Glutamatergic neuron (in vitro differentiated cells): ENCODE measurements around the gene POLD4. TPM values are rescaled to one million over a fixed set of nuclear protein-coding genes. Genes with fewer than 3 reads are reported as not detected.

ENCODE experiments used
- DNase-seq: peaks from one replicate; pipeline ENCODE4 v3.0.0; 2022
- H3K27ac Mint-ChIP-seq: one replicate; pipeline ENCODE4 v1.8.0; 2020; ENCODE audit warnings: mild to moderate bottlenecking, mixed read lengths, inconsistent platforms; ENCODE audit not compliant: unreplicated experiment
- H3K27me3 Mint-ChIP-seq: one replicate; pipeline ENCODE4 v1.8.0; 2020; ENCODE audit warnings: mild to moderate bottlenecking, moderate library complexity, mixed read lengths, inconsistent platforms; ENCODE audit not compliant: unreplicated experiment
- H3K36me3 Mint-ChIP-seq: one replicate; pipeline ENCODE4 v1.8.0; 2020; ENCODE audit warnings: mild to moderate bottlenecking, mixed read lengths, inconsistent platforms; ENCODE audit not compliant: unreplicated experiment
- H3K4me1 Mint-ChIP-seq: one replicate; pipeline ENCODE4 v1.8.0; 2020; ENCODE audit warnings: mild to moderate bottlenecking, low read depth, mixed read lengths, inconsistent platforms; ENCODE audit not compliant: unreplicated experiment
- H3K4me3 Mint-ChIP-seq: one replicate; pipeline ENCODE4 v1.8.0; 2020; ENCODE audit warnings: mild to moderate bottlenecking, mixed read lengths, inconsistent platforms; ENCODE audit not compliant: unreplicated experiment
- H3K9me3 Mint-ChIP-seq: one replicate; pipeline ENCODE4 v1.8.0; 2020; ENCODE audit warnings: mild to moderate bottlenecking, moderate library complexity, mixed read lengths, inconsistent platforms; ENCODE audit not compliant: unreplicated experiment
- total RNA-seq: library from RNA; stranded (reverse); fragmentation: NEBNext Ultra II Directional; extraction: Animal tissue kit (Norgen Biotek cat#: 25700); gene quantifications from one replicate; pipeline ENCODE4 v1.2.1, GENCODE V29; 2021; ENCODE audit not compliant: unreplicated experiment
- TF ChIP-seq, protein P1 (sequence below): fragments of 200-600 bp; sonication (generic); IDR thresholded peaks from one replicate; pipeline ENCODE4 v1.5.0; 2021; ENCODE audit not compliant: partially characterized antibody, unreplicated experiment

POLD4 gene
- total RNA-seq, 1 donor from 2014 or later, result 15.4 TPM

GRCh38 chr11:67303132-67303834, 50.1 kb downstream of the POLD4 start, which contains the start of gene SSH3:
Gene SSH3 (plus strand): TSS chr11:67303530. CDS start chr11:67303626, 96 bp downstream.
- Mint-ChIP-seq H3K4me1 (peaks cover 8% of the 10 kb centered on the region), H3K36me3 (peaks cover 4% of the 10 kb centered on the region), H3K4me3 (peak within 1 kb of the TSS; percentile 79), H3K9me3 (peaks cover 3% of the 10 kb centered on the region), H3K27ac (peak within 1 kb of the TSS; percentile 93), H3K27me3 (peaks cover 6% of the 10 kb centered on the region)
- DNase-seq, result peak; percentile 54
- TF ChIP-seq, protein P1, sequence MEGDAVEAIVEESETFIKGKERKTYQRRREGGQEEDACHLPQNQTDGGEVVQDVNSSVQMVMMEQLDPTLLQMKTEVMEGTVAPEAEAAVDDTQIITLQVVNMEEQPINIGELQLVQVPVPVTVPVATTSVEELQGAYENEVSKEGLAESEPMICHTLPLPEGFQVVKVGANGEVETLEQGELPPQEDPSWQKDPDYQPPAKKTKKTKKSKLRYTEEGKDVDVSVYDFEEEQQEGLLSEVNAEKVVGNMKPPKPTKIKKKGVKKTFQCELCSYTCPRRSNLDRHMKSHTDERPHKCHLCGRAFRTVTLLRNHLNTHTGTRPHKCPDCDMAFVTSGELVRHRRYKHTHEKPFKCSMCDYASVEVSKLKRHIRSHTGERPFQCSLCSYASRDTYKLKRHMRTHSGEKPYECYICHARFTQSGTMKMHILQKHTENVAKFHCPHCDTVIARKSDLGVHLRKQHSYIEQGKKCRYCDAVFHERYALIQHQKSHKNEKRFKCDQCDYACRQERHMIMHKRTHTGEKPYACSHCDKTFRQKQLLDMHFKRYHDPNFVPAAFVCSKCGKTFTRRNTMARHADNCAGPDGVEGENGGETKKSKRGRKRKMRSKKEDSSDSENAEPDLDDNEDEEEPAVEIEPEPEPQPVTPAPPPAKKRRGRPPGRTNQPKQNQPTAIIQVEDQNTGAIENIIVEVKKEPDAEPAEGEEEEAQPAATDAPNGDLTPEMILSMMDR, result no peak

GRCh38 chr11:67302571-67303131, 50.7 kb downstream of the POLD4 start:
- Mint-ChIP-seq H3K4me1 (peaks cover 8% of the 10 kb centered on the region), H3K4me3 (peak overlapping the region; percentile 79), H3K27ac (peak overlapping the region; percentile 93), H3K27me3 (peaks cover 6% of the 10 kb centered on the region), H3K9me3 (peaks cover 3% of the 10 kb centered on the region), H3K36me3 (peaks cover 5% of the 10 kb centered on the region)
- TF ChIP-seq, protein P1, result no peak
- peak; percentile 57 for DNase-seq

DNA sequence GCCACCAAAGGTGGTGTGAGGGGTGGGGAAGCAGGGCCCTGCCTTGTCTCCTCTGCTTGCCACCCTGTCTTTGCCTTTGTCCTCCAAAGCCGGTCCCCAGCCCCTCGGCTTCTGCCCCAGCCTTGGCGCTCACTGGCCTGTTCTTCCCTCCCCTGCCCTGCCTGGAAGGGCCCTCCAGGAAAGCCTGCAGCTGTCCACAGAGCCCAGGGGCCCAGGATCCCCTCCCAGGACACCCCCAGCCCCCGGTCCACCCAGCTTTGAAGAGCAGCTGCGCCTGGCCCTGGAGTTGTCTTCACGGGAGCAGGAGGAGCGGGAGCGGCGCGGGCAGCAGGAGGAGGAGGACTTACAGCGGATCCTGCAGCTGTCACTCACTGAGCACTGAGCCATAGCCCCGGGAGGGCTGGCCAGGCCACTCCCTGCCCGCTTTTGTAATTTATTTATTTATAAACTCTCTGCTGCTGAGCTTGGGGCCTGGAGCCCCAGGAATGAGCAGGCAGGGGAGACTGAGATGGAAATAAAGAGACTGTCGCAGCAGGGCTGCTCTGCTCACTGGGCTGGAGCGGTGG, 51.3 kb downstream of the POLD4 start:
- peak; percentile 84 for DNase-seq

GRCh38 chr11:67301313-67301921, 51.9 kb downstream of the POLD4 start:
- peaks cover 13% of the 10 kb centered on the region for H3K36me3 Mint-ChIP-seq

More for the DNA sequence above, 51.3 kb downstream of the POLD4 start:
- H3K27ac Mint-ChIP-seq, result peak overlapping the region; percentile 93
- peak overlapping the region; percentile 79 for H3K4me3 Mint-ChIP-seq
- TF ChIP-seq, protein P1, result no peak
- H3K27me3 Mint-ChIP-seq, result peaks cover 4% of the 10 kb centered on the region
- H3K9me3 Mint-ChIP-seq, result peaks cover 3% of the 10 kb centered on the region
- H3K4me1 Mint-ChIP-seq, result peaks cover 8% of the 10 kb centered on the region
- H3K36me3 Mint-ChIP-seq, result peaks cover 6% of the 10 kb centered on the region

More at GRCh38 chr11:67301313-67301921, 51.9 kb downstream of the POLD4 start:
- Mint-ChIP-seq H3K27me3 (peaks cover 4% of the 10 kb centered on the region), H3K4me3 (no peak overlapping the region), H3K4me1 (peaks cover 8% of the 10 kb centered on the region), H3K27ac (peak overlapping the region; percentile 93), H3K9me3 (peaks cover 3% of the 10 kb centered on the region)
- DNase-seq, result peak; percentile 38
- TF ChIP-seq, protein P1, result no peak

Other genes starting within 250 kb of the POLD4 start
- 71.0 TPM for gene KDM2A, start 234.3 kb downstream of the POLD4 start, total RNA-seq
- 52.2 TPM for gene GRK2, start 87.1 kb downstream of the POLD4 start, total RNA-seq
- gene ANKRD13D, start 64.2 kb downstream of the POLD4 start, total RNA-seq, result 109 TPM
- gene SSH3, start 50.0 kb downstream of the POLD4 start, total RNA-seq, result 8.3 TPM
- gene CLCF1, start 20.1 kb upstream of the POLD4 start, total RNA-seq, result not detected
- gene RAD9A, start 38.4 kb upstream of the POLD4 start, total RNA-seq, result 12.1 TPM
- 163 TPM for gene PPP1CA, start 48.3 kb upstream of the POLD4 start, total RNA-seq
- not detected for gene TBC1D10C, start 50.5 kb upstream of the POLD4 start, total RNA-seq
- gene CARNS1, start 62.1 kb upstream of the POLD4 start, total RNA-seq, result 0.07 TPM
- gene RPS6KB2, start 74.9 kb upstream of the POLD4 start, total RNA-seq, result 69.0 TPM
- gene PTPRCAP, start 84.1 kb upstream of the POLD4 start, total RNA-seq, result 2.1 TPM
- gene CORO1B, start 89.9 kb upstream of the POLD4 start, total RNA-seq, result 88.8 TPM
- not detected for gene GPR152, start 99.2 kb upstream of the POLD4 start, total RNA-seq
- not detected for gene CABP4, start 101.8 kb upstream of the POLD4 start, total RNA-seq
- gene TMEM134, start 115.7 kb upstream of the POLD4 start, total RNA-seq, result 41.9 TPM
- gene AIP, start 129.5 kb upstream of the POLD4 start, total RNA-seq, result 43.0 TPM
- gene PITPNM1, start 151.8 kb upstream of the POLD4 start, total RNA-seq, result 25.6 TPM
- gene CDK2AP2, start 154.6 kb upstream of the POLD4 start, total RNA-seq, result 21.9 TPM
- not detected for gene CABP2, start 169.9 kb upstream of the POLD4 start, total RNA-seq
- gene GSTP1, start 230.3 kb upstream of the POLD4 start, total RNA-seq, result 712 TPM